AG08395 (cell line): Measurements from ENCODE around the gene VSIG10.

ENCODE experiments used
- DNase-seq: peaks from one replicate; pipeline ENCODE4 v3.0.0; 2012; ENCODE audit warnings: mixed read lengths, low spot score

VSIG10 gene

GRCh38 chr12:118059341-118060191 lies 44.2 kb downstream of the VSIG10 start:
- DNase-seq, result peak; percentile 49

DNA sequence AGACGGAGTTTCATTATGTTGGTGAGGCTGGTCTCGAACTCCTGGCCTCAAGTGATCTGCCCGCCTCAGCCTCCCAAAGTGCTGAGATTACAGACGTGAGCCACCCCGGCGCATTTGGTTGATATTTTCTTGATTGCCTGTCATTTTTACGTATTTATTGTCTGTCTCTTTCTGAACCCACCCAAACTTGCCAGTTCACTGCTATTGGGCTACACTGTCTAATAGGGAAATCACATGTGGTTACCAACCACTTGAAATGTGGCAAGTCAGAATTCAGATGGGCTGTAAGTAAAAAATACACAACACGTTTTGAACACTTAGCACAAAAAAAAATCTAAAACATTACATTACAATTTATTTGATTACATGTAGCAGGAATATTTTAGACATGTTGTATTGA lies 44.9 kb downstream of the VSIG10 start:
- no peak for DNase-seq

GRCh38 chr12:118058227-118058626 lies 45.6 kb downstream of the VSIG10 start:
- no peak for DNase-seq

DNA sequence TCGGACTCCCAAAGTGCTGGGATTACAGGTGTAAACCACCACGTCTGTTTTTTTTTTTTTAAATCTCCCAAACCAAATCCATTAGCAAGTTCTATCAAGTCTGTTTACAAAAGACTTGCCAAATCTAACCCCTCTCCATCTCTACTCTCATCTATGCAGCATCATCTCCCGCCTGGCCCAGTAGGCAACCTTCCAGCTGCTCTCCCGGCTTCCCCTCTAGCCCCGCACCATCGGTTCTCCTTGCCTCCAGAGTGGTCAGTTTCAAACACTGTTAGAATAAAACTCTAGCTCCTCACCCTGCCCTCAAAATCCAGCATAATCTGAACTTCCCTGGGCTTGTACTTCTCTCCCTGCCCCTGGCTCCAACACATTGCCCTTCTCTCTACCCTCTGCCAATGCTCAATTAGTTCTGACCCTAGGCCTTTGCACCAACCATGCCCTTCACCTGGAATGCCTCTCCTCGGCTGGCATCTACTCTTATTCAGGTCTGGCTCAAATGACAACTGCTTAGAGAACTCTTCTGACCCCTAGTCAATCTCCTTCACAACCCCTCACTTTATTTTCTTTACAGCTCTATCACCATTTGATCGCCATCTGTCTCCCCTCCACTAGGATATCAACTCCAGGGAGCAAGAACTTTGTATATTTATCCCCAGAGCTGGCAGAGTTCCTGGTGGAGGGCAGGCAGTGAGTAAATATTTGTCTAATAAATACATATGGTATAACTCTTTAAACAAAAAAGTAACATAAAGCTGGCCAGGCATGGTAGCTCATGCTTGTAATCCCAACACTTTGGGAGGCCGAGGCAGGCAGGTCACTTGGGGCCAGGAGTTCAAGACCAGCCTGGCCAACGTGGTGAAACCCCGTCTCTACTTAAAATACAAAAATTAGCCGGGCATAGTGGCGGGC lies 47.7 kb downstream of the VSIG10 start:
- no peak for DNase-seq

GRCh38 chr12:118055144-118055557 lies 48.7 kb downstream of the VSIG10 start:
- DNase-seq, result no peak

GRCh38 chr12:118053071-118053985 lies 50.5 kb downstream of the VSIG10 start:
- DNase-seq, result no peak

- peak; percentile 98 for DNase-seq
Observed at GRCh38 chr12:118052324-118053070, 51.3 kb downstream of the VSIG10 start.

DNA sequence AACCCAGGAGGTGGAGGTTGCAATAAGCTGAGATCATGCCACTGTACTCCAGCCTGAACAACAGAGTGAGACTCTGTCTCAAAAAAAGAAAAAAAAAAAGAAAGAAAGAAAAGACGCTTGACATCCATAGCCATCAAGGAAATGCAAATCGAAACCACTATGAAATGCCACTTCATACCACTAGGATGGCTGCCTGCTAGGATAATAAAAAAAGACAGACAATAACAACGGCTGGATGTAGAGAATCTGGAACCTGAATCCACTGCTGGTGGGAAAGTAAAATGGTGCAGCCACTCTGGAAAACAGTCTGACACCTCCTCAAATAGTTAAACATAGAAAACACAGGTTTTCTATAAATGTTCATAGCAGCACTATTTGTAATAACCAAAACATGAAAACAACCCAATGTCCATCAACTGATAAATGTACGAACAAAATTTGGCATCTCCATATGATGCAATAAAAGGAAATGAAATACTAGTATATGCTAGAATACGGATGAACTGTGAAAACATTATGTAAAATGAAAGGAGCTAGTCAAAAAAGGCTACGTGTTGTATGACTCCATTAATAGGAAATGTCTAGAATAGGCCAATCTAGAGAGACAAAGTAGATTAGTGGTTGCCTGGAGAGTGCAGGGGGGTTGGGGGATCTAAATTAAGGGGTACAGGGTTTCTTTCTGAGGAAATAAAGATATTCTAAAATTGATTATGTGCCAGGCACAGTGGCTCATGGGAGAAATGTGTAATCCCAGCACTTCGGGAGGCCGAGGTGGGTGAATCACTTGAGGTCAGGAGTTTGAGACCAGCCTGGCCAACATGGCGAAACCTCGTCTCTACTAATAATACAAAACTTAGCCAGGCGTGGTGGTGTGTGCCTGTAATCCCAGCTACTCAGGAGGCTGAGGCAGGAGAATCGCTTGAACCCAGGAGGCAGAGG lies 52.6 kb downstream of the VSIG10 start:
- no peak for DNase-seq

DNA sequence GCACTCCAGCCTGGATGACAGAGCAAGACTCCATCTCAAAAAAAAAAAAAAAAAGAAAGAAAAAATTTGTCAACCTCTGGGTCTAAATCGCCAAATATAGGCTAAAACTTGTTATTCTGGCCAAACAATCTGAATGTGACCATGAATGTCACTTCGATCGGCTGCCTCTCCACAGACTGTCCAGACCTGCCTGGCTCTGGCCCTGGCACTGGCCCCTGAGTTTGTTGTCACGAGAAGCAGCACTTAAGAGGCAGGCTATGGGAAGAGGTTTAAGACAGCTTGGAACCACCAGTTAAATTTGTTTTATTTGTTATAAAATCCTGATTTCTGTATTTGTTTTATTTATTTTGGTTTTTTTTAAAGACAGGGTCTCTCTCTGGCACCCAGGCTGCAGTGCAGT lies 57.4 kb downstream of the VSIG10 start:
- DNase-seq, result no peak

GRCh38 chr12:118044577-118044976 lies 59.2 kb downstream of the VSIG10 start:
- no peak for DNase-seq

GRCh38 chr12:118044075-118044474 lies 59.7 kb downstream of the VSIG10 start:
- no peak for DNase-seq

DNA sequence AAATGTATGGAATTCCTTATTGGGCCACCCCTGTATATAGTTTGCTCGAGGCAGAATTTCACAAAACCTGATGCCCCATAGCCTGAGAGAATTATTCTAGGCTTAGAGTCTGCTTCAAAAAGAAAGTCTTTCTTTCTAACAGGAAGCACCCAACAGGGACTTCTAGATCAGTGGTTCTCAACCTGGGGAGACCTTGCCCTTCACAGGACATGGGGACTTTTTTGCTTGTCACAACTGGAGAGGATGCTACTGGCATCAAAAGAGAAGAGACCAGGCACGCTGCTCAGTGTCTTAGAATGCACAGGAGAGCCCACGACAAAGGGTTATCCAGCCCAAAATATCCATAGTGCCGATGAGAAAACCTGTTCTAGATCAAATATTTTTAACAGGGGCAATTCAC lies 61.7 kb downstream of the VSIG10 start:
- no peak for DNase-seq

GRCh38 chr12:118038137-118038536 lies 65.7 kb downstream of the VSIG10 start:
- no peak for DNase-seq

GRCh38 chr12:118036672-118037411 lies 67.0 kb downstream of the VSIG10 start:
- DNase-seq, result no peak

DNA sequence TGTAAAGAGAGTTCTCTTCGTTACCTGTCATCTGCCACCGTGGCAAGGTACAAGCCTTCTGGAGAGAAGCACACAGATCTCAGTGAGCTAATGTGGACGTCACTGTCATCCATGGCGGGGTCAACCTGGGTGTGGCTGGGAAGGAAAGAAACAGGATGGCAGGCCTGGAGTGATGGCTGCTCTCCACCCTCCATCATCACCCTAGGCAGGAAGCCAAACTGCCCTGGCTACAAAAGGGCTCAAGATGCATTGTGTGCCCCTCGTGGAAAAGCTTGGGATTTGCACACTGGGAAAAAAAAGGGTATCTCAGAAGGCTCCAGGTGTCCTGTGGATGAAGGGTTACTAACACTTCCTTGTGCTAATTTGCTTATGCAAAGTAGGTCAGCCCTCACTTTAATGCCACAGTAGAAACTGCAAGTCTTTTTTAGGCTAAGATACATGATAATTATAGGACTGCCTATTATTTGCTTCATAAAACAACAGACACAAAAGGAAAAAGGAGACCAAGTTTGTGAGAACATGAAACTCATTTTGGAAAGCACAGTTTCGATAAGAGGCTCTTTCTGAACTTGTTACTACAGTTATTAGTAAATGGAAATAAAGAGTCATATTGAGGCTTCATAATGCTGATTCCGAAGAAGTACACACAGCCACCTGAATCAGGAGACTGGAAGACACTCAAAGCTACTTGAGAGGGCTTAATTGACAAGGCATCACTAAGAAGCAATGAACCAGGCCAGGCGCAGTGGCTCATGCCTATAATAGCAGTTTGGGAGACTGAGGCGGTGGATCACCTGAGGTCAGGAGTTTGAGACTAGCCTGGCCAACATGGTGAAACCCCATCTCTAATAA lies 68.4 kb downstream of the VSIG10 start:
- peak; percentile 32 for DNase-seq

DNA sequence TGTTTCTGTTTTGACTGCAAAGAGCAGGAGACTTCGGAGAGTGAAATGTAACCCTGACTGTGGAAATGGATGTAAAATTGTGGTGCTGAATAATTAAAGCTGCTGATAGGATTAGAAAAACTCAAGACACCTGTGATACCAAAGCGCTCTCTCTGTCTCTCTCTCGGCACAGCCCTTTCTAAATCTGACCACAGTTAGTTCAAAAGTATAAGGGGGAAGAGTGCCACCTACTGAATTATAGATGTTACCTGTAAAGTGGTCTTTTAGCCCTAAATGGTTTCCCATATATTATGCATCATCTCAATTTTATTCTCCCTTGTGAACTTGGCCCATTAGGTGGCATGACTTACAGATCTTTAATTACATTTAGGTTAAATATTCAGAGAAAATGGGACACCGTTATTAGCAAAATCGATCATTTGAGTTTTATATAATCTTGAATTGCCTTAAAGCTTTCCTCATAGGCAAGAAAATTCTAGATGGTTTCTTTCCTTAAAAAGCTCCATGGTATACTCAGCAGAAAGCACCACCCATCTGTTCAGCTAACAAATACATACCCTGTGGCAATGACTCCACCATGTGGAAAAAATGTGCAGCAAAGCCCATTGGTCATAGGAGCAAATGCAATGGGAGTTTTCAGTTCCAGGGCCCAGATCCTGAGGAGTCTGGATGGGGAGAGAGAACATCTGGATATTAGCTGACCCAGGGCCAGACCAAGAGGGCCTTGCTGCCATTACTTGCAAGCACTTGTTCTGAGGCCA lies 69.2 kb downstream of the VSIG10 start:
- DNase-seq, result peak; percentile 69

- DNase-seq, result peak; percentile 39
Observed at GRCh38 chr12:118033902-118034301, 69.9 kb downstream of the VSIG10 start.

DNA sequence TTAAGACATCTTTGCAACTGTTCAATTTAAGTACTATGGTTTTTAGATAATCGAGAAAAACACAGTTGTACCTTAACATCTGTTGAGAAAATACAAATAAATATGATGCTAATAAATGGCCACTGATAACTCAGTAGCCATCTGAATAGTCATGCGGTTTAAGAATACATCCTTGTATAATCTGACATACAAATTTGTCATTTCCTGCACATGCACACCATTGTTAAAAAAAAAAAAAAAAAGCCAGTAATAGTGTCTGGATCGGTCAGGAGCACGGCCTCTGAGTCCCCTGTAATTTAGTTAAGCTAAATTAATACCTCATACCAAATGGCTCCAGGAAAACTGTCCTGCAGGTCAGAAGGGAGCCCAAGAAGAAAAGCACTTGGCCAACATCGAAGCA lies 70.5 kb downstream of the VSIG10 start:
- DNase-seq, result no peak
